ENCODE measurements around the gene MAN2B1. TPM values are rescaled to one million over a fixed set of nuclear protein-coding genes. Genes with fewer than 3 reads are reported as not detected.
A peak's percentile ranks its signal among the peaks of the same experiment; 100 is the strongest.

The MAN2B1 gene
- total RNA-seq, 6 donors from 2014 or later: 56.8 to 299 (median 121) TPM

DNA sequence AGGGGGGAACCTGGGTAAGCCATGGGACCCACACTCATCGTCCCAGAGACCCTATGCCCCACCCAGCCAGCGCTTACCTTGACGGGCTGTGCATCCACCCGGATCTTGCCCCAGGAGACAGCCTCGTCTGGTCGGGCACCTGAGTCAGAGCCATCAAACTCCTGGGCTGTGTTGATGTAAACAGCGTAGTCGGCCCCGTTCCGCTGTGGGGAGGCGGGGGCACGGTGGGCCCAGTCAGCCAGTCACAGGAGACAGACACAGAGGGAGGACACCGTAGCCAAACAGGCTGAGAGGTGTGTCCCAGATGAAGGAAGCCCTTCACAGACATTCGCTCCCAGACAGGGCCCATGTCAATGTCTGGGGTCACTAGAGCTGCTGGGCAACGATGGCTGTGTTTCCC lies 9.4 kb upstream of the MAN2B1 start:
- 87% methylated on average over 15 of the region's 15 CpGs; no CpG with 5 or more reads in 1 of the 2 donors for WGBS, 2 donors
- TF ChIP-seq EP300 (IDR thresholded peaks at IDR 0.05) (no peak), POLR2AphosphoS5 (IDR thresholded peaks at IDR 0.05) (no peak)
- peaks cover 33 to 82% (median 70%) of the 10 kb centered on the region in 4 donors for H3K36me3 ChIP-seq
- ATAC-seq (ENCODE audit: low FRiP score in 2 of 2): no peak
- no peaks in the 10 kb centered on the region for H3K27me3 ChIP-seq
- H3K4me3 ChIP-seq: no peak overlapping the region
- H3K27ac ChIP-seq: no peak overlapping the region
- no peak for DNase-seq
- no peaks in the 10 kb centered on the region for H3K9me3 ChIP-seq
- peaks cover 8 to 31% (median 13%) of the 10 kb centered on the region in 4 donors for H3K4me1 ChIP-seq

- Histone ChIP-seq H3K9me3 (no peaks in the 10 kb centered on the region), H3K36me3 (peaks cover 33 to 82% (median 70%) of the 10 kb centered on the region in 4 donors), H3K4me3 (no peak overlapping the region), H3K4me1 (peaks cover 8 to 31% (median 12%) of the 10 kb centered on the region in 4 donors), H3K27me3 (no peaks in the 10 kb centered on the region), H3K27ac (no peak overlapping the region)
- DNase-seq (no peak), ATAC-seq (ENCODE audit: low FRiP score in 2 of 2) (no peak)
- WGBS, 2 donors: 94 to 98% methylated on average over 10 of the region's 10 CpGs
- TF ChIP-seq POLR2A (IDR thresholded peaks at IDR 0.05): no peak
- no peak for TF ChIP-seq EP300 (IDR thresholded peaks at IDR 0.05)
- no peak for TF ChIP-seq CTCF (IDR thresholded peaks at IDR 0.05)
- no peak for TF ChIP-seq POLR2AphosphoS5 (IDR thresholded peaks at IDR 0.05)
Observed at GRCh38 chr19:12675399-12675798, 8.9 kb upstream of the MAN2B1 start.

DNA sequence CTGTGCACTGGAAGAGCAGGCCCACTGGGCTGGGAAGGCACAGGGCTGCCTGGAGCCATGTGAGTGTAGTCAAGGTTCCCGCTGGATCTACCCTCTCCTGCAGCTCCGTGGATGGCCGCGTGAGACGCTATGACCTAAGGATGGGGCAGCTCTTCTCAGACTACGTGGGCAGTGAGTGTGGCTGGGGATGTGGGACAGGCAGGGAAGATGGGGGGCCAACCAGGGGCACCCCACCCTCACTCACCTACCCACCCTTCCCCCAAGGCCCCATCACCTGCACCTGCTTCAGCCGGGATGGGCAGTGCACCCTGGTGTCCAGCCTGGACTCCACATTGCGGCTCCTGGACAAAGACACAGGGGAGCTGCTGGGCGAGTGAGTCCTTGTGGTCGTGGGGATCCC lies 6.2 kb upstream of the MAN2B1 start:
- ATAC-seq (ENCODE audit: low FRiP score in 2 of 2) (no peak), DNase-seq (no peak)
- no peak overlapping the region for H3K4me3 ChIP-seq
- H3K4me1 ChIP-seq: peaks cover 21 to 42% (median 24%) of the 10 kb centered on the region in 4 donors
- H3K36me3 ChIP-seq: peaks cover 30 to 58% (median 48%) of the 10 kb centered on the region in 4 donors
- no peaks in the 10 kb centered on the region for H3K9me3 ChIP-seq
- 92 to 94% methylated on average over 6 to 10 of the region's 10 CpGs for WGBS, 2 donors
- no peaks in the 10 kb centered on the region for H3K27me3 ChIP-seq
- TF ChIP-seq CTCF (IDR thresholded peaks at IDR 0.05): no peak
- TF ChIP-seq EP300 (IDR thresholded peaks at IDR 0.05): no peak
- TF ChIP-seq POLR2A (IDR thresholded peaks at IDR 0.05): no peak
- no peak for TF ChIP-seq POLR2AphosphoS5 (IDR thresholded peaks at IDR 0.05)
- no peak overlapping the region for H3K27ac ChIP-seq

GRCh38 chr19:12670159-12670928 lies 3.8 kb upstream of the MAN2B1 start:
- ATAC-seq (ENCODE audit: low FRiP score in 2 of 2) (no peak), DNase-seq (no peak)
- H3K27me3 ChIP-seq: no peaks in the 10 kb centered on the region
- H3K9me3 ChIP-seq: no peaks in the 10 kb centered on the region
- H3K27ac ChIP-seq: peak overlapping the region; percentile 93 to 97 (median 94)
- TF ChIP-seq EP300 (IDR thresholded peaks at IDR 0.05) (no peak), POLR2AphosphoS5 (IDR thresholded peaks at IDR 0.05) (no peak), POLR2A (IDR thresholded peaks at IDR 0.05) (no peak), CTCF (IDR thresholded peaks at IDR 0.05) (no peak)
- peaks cover 38 to 54% (median 39%) of the 10 kb centered on the region in 4 donors for H3K4me1 ChIP-seq
- peak overlapping the region; percentile 54 to 98 (median 94) for H3K4me3 ChIP-seq
- H3K36me3 ChIP-seq: peaks cover 15 to 34% (median 28%) of the 10 kb centered on the region in 4 donors
- 55 to 57% methylated on average over 13 to 20 of the region's 26 CpGs for WGBS, 2 donors

DNA sequence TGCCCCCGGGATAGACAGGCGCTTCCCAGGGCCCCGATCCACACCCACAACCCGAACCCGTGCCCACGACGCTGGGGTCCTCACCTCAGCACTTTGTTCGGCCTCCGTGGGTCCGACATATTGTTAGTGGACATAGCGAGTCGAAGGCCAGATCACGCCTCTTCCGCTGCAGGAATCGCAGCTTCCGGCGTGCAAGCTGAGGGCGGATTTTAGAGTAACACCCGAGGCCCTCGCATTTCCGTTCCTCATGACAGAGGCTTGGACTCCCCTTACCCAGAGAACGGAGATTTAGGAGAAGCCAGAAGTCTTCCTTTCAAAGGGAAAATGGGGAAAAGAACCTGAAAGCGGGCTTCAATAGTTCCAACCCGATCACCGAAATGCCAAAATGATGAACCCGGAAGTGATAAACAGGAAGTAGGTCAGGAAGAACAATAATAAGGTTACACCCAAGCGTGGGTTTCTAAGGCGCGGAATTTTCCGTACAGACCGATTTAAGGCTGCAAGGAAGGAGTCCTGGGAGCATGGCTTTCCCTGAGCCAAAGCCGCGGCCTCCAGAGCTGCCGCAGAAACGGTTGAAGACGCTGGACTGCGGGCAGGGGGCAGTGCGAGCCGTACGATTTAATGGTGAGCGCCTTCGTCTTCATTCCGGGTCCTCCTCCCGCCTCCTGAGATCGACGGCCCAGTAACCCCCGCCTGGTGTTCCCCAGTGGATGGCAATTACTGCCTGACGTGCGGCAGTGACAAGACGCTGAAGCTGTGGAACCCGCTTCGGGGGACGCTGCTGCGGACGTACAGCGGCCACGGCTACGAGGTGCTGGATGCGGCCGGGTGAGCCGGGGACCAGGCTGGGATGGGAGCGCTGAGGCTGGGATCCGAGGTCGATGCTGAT lies 3.0 kb upstream of the MAN2B1 start:
- Histone ChIP-seq H3K9me3 (no peaks in the 10 kb centered on the region), H3K36me3 (peaks cover 9 to 29% (median 19%) of the 10 kb centered on the region in 4 donors), H3K27ac (peak overlapping the region; percentile 93 to 97 (median 94)), H3K27me3 (no peaks in the 10 kb centered on the region), H3K4me1 (peaks cover 40 to 62% (median 44%) of the 10 kb centered on the region in 4 donors), H3K4me3 (peak overlapping the region; percentile 54 to 98 (median 94))
- peak; percentile 85 to 86 for DNase-seq
- 0% methylated on average over 27 to 56 of the region's 64 CpGs for WGBS, 2 donors
- TF ChIP-seq POLR2AphosphoS5 (IDR thresholded peaks at IDR 0.05) (peak; percentile 65 to 79), POLR2A (IDR thresholded peaks at IDR 0.05) (peak in 2 of 4 donors; percentile 28 to 64), CTCF (IDR thresholded peaks at IDR 0.05) (no peak)
- ATAC-seq (ENCODE audit: low FRiP score in 2 of 2): peak; percentile 78 to 84
